ENCODE results near the gene PSRC1.
"Not testable (repeated sequence)": the region's sequence is repeated elsewhere in the genome, so short reads cannot be mapped to it uniquely, and the experiment has no call there.

PSRC1 gene

GRCh38 chr1:109295712-109296415, 12.9 kb upstream of the PSRC1 start:
- no peak for DNase-seq

GRCh38 chr1:109294481-109294880, 11.5 kb upstream of the PSRC1 start:
- no peak for DNase-seq

- DNase-seq, result no peak
Observed at GRCh38 chr1:109293026-109293425, 10.1 kb upstream of the PSRC1 start.

GRCh38 chr1:109292364-109292763, 9.4 kb upstream of the PSRC1 start:
- no peak for DNase-seq

- no peak for DNase-seq
Observed at GRCh38 chr1:109290998-109291397, 8.1 kb upstream of the PSRC1 start.

- no peak for DNase-seq
Observed at GRCh38 chr1:109290137-109290536, 7.2 kb upstream of the PSRC1 start.

GRCh38 chr1:109286762-109287161, 3.8 kb upstream of the PSRC1 start:
- DNase-seq, result not testable (repeated sequence)

- DNase-seq, result no peak
Observed at GRCh38 chr1:109283748-109284600, 1.0 kb upstream of the PSRC1 start.

- DNase-seq, result no peak
Observed at GRCh38 chr1:109282497-109282951, 421 bp downstream of the PSRC1 start.

GRCh38 chr1:109281680-109282496, 1.1 kb downstream of the PSRC1 start:
- DNase-seq, result no peak

GRCh38 chr1:109280862-109281261, 2.1 kb downstream of the PSRC1 start:
- DNase-seq, result no peak

GRCh38 chr1:109279615-109280278, 3.2 kb downstream of the PSRC1 start:
- no peak for DNase-seq

GRCh38 chr1:109277434-109278204, 5.3 kb downstream of the PSRC1 start:
- peak; percentile 55 for DNase-seq

GRCh38 chr1:109275706-109276345, 7.1 kb downstream of the PSRC1 start:
- no peak for DNase-seq

- DNase-seq, result peak; percentile 28
Observed at GRCh38 chr1:109274533-109275476, 8.1 kb downstream of the PSRC1 start.

GRCh38 chr1:109273570-109274288, 9.2 kb downstream of the PSRC1 start:
- DNase-seq, result no peak

- DNase-seq, result no peak
Observed at GRCh38 chr1:109272831-109273547, 10.0 kb downstream of the PSRC1 start.

GRCh38 chr1:109272021-109272799, 10.7 kb downstream of the PSRC1 start:
- DNase-seq, result no peak
